ENCODE measurements around the gene SPRYD3. TPM values are rescaled to one million over a fixed set of nuclear protein-coding genes. Genes with fewer than 3 reads are reported as not detected.

Gene SPRYD3
- total RNA-seq, 1 donor, result 33.0 TPM

- no peak overlapping the region for H3K4me3 ChIP-seq (ENCODE audit: low read depth, low read length)
- no peak for DNase-seq (ENCODE audit: low read depth)
- TF ChIP-seq, protein P1, sequence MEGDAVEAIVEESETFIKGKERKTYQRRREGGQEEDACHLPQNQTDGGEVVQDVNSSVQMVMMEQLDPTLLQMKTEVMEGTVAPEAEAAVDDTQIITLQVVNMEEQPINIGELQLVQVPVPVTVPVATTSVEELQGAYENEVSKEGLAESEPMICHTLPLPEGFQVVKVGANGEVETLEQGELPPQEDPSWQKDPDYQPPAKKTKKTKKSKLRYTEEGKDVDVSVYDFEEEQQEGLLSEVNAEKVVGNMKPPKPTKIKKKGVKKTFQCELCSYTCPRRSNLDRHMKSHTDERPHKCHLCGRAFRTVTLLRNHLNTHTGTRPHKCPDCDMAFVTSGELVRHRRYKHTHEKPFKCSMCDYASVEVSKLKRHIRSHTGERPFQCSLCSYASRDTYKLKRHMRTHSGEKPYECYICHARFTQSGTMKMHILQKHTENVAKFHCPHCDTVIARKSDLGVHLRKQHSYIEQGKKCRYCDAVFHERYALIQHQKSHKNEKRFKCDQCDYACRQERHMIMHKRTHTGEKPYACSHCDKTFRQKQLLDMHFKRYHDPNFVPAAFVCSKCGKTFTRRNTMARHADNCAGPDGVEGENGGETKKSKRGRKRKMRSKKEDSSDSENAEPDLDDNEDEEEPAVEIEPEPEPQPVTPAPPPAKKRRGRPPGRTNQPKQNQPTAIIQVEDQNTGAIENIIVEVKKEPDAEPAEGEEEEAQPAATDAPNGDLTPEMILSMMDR (IDR thresholded peaks at IDR 0.05; ENCODE audit: insufficient read depth, low read length), result no peak
These were observed 21.4 kb upstream of the SPRYD3 start for GRCh38 chr12:53100466-53101151.

DNA sequence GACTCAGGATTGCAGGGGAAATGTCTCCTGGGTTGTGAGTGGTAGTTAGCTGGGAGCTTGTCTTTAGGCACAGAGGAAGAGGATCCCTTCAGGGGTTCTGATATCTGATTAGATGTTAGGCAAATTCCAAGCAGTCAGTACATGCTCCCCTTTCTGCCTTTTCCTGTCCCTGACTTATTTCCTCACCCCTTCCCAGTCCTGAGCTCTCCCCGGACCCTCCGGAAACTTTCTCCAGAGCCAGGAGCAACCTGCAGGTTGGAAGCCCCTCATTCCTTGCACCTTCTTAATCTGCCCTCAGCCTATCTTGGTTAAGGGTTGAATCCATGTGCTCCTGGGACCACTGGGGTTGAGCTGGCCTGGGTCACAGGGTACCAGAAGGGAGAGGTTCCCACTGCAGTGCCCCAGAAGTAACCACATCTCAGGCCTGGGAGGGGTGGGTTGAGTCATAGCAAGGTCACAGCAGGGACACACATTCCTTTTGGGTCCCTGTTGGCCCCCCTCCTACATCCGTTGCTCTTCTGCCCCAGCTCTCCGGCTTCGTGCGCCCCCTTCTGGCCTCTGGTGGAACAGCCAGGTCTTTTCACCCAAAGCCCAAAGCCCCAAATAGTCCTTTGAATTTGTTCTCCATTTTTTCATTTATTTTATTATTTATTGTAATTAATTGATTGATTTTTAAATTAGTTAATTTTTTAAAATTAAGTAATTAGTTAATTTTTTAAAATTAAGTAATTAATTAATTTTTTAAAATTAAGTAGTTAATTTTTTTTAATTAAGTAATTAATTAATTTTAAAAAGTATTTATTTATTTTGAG, 20.1 kb upstream of the SPRYD3 start:
- TF ChIP-seq, protein P1 (IDR thresholded peaks at IDR 0.05; ENCODE audit: insufficient read depth, low read length), result peak; percentile 97
- peak overlapping the region; percentile 83 for H3K4me3 ChIP-seq (ENCODE audit: low read depth, low read length)
- DNase-seq (ENCODE audit: low read depth), result peak; percentile 98

DNA sequence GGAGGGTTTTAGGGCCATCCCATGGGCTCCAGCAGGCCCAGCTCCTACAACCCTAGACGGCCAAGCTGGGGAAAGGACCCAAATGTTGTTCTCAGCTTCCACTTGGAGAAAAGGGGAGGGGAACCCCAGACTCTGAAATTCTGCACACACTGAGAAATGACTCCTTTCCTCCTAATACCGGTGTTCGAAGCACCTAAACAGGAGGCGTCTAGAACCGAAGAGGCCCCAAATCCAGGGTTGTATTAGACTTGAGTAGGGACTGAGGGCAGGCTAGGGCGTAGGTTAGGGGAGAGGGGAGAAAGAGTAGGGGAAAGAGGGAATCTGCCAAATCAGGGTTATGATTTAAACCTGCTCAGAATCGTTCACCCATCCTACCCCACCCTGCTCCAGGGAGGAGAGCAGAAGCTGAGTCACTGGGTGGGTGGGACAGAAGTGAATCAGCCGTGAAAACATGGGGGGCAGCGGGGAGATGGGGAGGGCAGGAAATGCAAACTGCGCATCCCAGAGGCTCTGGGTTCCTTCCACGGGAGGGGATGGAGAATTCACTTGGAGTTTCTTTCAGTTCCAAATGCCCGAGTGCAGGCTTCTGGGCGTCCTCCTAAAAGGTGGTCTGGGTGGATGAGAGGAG, 19.3 kb upstream of the SPRYD3 start:
- H3K4me3 ChIP-seq (ENCODE audit: low read depth, low read length), result peak overlapping the region; percentile 83
- TF ChIP-seq, protein P1 (IDR thresholded peaks at IDR 0.05; ENCODE audit: insufficient read depth, low read length), result no peak
- peak; percentile 80 for DNase-seq (ENCODE audit: low read depth)

- DNase-seq (ENCODE audit: low read depth), result peak; percentile 40
- TF ChIP-seq, protein P1 (IDR thresholded peaks at IDR 0.05; ENCODE audit: insufficient read depth, low read length), result no peak
- peak within 1 kb of the TSS; percentile 83 for H3K4me3 ChIP-seq (ENCODE audit: low read depth, low read length)
These were observed 18.6 kb upstream of the SPRYD3 start, which contains the start of gene IGFBP6 for GRCh38 chr12:53097564-53098353. Gene IGFBP6, plus strand, starts transcription at chr12:53097667. Its CDS starts 51 bp downstream, at chr12:53097718.

- H3K4me3 ChIP-seq (ENCODE audit: low read depth, low read length), result peak overlapping the region; percentile 83
- TF ChIP-seq, protein P1 (IDR thresholded peaks at IDR 0.05; ENCODE audit: insufficient read depth, low read length), result no peak
- peak; percentile 73 for DNase-seq (ENCODE audit: low read depth)
These were observed 18.0 kb upstream of the SPRYD3 start for GRCh38 chr12:53097207-53097563.

GRCh38 chr12:53096759-53097158, 17.6 kb upstream of the SPRYD3 start:
- DNase-seq (ENCODE audit: low read depth), result peak; percentile 10
- H3K4me3 ChIP-seq (ENCODE audit: low read depth, low read length), result peak overlapping the region; percentile 83
- TF ChIP-seq, protein P1 (IDR thresholded peaks at IDR 0.05; ENCODE audit: insufficient read depth, low read length), result no peak
